Keratinocyte (primary cell): Measurements from ENCODE around the gene RNF13. TPM values are rescaled to one million over a fixed set of nuclear protein-coding genes. Genes with fewer than 3 reads are reported as not detected.
"Not testable (repeated sequence)": the region's sequence is repeated elsewhere in the genome, so short reads cannot be mapped to it uniquely, and the experiment has no call there.

ENCODE experiments used
- DNase-seq: peaks from one replicate; pipeline ENCODE4 v3.0.0-alpha.2; 2011; ENCODE audit warnings: low read depth, missing footprints, low spot score
- FAIRE-seq: peaks from 2 replicates; lab custom pipeline; 2011; peaks lifted over from hg19 to GRCh38; lab: Jason Lieb, UNC
- H2AFZ ChIP-seq: 2 replicates; pipeline ENCODE4 v1.6.0; 2012; ENCODE audit warnings: low read length, control low read depth, inconsistent platforms; ENCODE audit not compliant: control insufficient read depth
- H3K27ac ChIP-seq: 2 replicates; pipeline ENCODE4 v1.5.1; 2011; ENCODE audit warnings: low read length; ENCODE audit not compliant: control insufficient read depth, insufficient read depth
- H3K27me3 ChIP-seq: 3 replicates; pipeline ENCODE4 v1.6.0; 2011; ENCODE audit warnings: low read length; ENCODE audit not compliant: control insufficient read depth, insufficient read depth; ENCODE audit errors: extremely low read depth
- H3K36me3 ChIP-seq, 2 experiments: 2 replicates in 1 of 2; 3 replicates in 1 of 2; pipeline ENCODE4 v1.5.1; 2011; ENCODE audit warnings: low read length in 2 of 2, mild to moderate bottlenecking in 1 of 2; ENCODE audit not compliant: control insufficient read depth in 2 of 2, insufficient read depth in 2 of 2; ENCODE audit errors: extremely low read depth in 1 of 2
- H3K4me1 ChIP-seq: 3 replicates; pipeline ENCODE4 v1.5.1; 2011; ENCODE audit warnings: low read length; ENCODE audit not compliant: control insufficient read depth, insufficient read depth; ENCODE audit errors: extremely low read depth
- H3K4me2 ChIP-seq: 3 replicates; pipeline ENCODE4 v1.6.0; 2011; ENCODE audit warnings: low read depth, low read length; ENCODE audit not compliant: control insufficient read depth, insufficient read depth; ENCODE audit errors: extremely low read depth
- H3K4me3 ChIP-seq, 3 experiments: fragments of 200-600 bp in 1 of 3; sonication (generic) in 1 of 3; 2 replicates in 2 of 3; 3 replicates in 1 of 3; pipeline ENCODE4 v1.5.1; 2011 to 2016; ENCODE audit warnings: low read length in 3 of 3, mild to moderate bottlenecking in 3 of 3, control low read depth in 2 of 3, inconsistent platforms in 1 of 3, low read depth in 1 of 3, mixed read lengths in 1 of 3, mixed run types in 1 of 3, moderate library complexity in 1 of 3; ENCODE audit not compliant: control insufficient read depth in 2 of 3, insufficient read depth in 2 of 3; ENCODE audit errors: extremely low read depth in 1 of 3
- H3K79me2 ChIP-seq: 2 replicates; pipeline ENCODE4 v1.6.0; 2012; ENCODE audit warnings: low read length; ENCODE audit not compliant: control insufficient read depth, insufficient read depth
- H3K9ac ChIP-seq: 3 replicates; pipeline ENCODE4 v1.6.0; 2011; ENCODE audit warnings: low read length; ENCODE audit not compliant: control insufficient read depth, insufficient read depth; ENCODE audit errors: extremely low read depth
- H3K9me1 ChIP-seq: 3 replicates; pipeline ENCODE4 v1.6.0; 2011; ENCODE audit warnings: low read length; ENCODE audit not compliant: control insufficient read depth, insufficient read depth; ENCODE audit errors: extremely low read depth
- H3K9me3 ChIP-seq: 2 replicates; pipeline ENCODE4 v1.5.1; 2012; ENCODE audit warnings: low read depth, low read length; ENCODE audit not compliant: control insufficient read depth
- H4K20me1 ChIP-seq: 3 replicates; pipeline ENCODE4 v1.6.0; 2011; ENCODE audit warnings: low read length; ENCODE audit not compliant: control insufficient read depth, insufficient read depth; ENCODE audit errors: extremely low read depth
- CTCF ChIP-seq, 3 experiments: IDR thresholded peaks in 1 of 3; conservative IDR thresholded peaks in 1 of 3; optimal IDR thresholded peaks in 1 of 3; 2 replicates in 2 of 3; 3 replicates in 1 of 3; pipeline versions ENCODE3 to v1.5.1; 2011; ENCODE audit warnings: low read length in 3 of 3, mild to moderate bottlenecking in 3 of 3, moderate library complexity in 2 of 3, control low read depth in 1 of 3, inconsistent platforms in 1 of 3; ENCODE audit not compliant: insufficient read depth in 2 of 3; ENCODE audit errors: extremely low read depth in 1 of 3
- EZH2 ChIP-seq: IDR thresholded peaks from one replicate; pipeline ENCODE4 v1.6.1; 2012; ENCODE audit warnings: inconsistent platforms, mild to moderate bottlenecking, low read length, moderate library complexity
- dilution Hi-C: fragments of 300-500 bp; cut with MboI; formaldehyde crosslinking; loops from one replicate; pipeline ENCODE4 v1.7.0; 2020; ENCODE audit warnings: low sequenced_read_pairs; ENCODE audit not compliant: extremely low pct_ligation_motif_present
- polyA plus RNA-seq, 5 experiments: library from polyadenylated mRNA; depleted of rRNA in 3 of 5; stranded (reverse) in 3 of 5; stranded (forward) in 1 of 5; unstranded in 1 of 5; fragments of >200 nt; gene quantifications; 1 replicate in 1 of 5; 2 replicates in 3 of 5; 3 replicates in 1 of 5; pipeline versions ENCODE4 v1.2.1 to v1.2.3, GENCODE V29; 2011 to 2012; ENCODE audit warnings: missing spikeins in 2 of 5, low read depth in 1 of 5, low replicate concordance in 1 of 5

Gene RNF13
- polyA plus RNA-seq, 1 donor (not counting 4 experiments of a cell fraction or from before 2014, with no cell fraction given) = 57.4 TPM

GRCh38 chr3:149833241-149833640 is 20.2 kb downstream of the RNF13 start:
- Histone ChIP-seq H2AFZ (no peak overlapping the region), H3K9me1 (no peaks in the 10 kb centered on the region), H3K36me3 (no peaks in the 10 kb centered on the region), H3K27me3 (no peaks in the 10 kb centered on the region), H3K79me2 (peaks cover 61% of the 10 kb centered on the region), H3K4me3 (no peak overlapping the region), H3K9ac (no peak overlapping the region), H3K4me2 (no peak overlapping the region), H4K20me1 (no peaks in the 10 kb centered on the region), H3K27ac (no peak overlapping the region), H3K4me1 (no peaks in the 10 kb centered on the region), H3K9me3 (peaks cover 11% of the 10 kb centered on the region)
- FAIRE-seq = no peak
- dilution Hi-C loops = no loop called here
- no peak for TF ChIP-seq EZH2
- TF ChIP-seq CTCF (optimal IDR thresholded peaks at IDR 0.05 in 1 of 3, IDR thresholded peaks at IDR 0.05 in 1 of 3, conservative IDR thresholded peaks at IDR 0.05 in 1 of 3; ENCODE audit: extremely low read depth in 1 of 3, insufficient read depth in 2 of 3, low read length in 3 of 3) = no peak
- no peak for DNase-seq

DNA sequence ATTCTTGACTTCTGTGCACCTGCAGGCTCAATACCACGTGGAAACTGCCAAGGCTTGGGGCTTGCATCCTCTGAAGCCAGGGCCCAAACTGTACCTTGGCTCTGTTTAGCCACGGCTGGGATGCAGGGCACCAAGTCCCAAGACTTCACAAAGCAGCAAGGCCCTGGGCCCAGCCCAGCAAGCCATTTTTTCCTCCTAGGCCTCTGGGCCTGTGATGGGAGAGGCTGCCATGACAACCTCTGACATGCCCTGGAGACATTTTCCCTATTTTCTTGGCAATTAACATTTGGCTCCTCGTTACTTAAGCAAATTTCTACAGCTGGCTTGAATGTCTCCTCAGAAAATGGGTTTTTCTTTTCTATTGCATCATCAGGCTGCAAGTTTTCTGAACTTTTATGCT is 25.5 kb downstream of the RNF13 start:
- dilution Hi-C loops, H3K9me3 ChIP-seq, H3K9ac ChIP-seq, H3K4me1 ChIP-seq, H4K20me1 ChIP-seq, DNase-seq, H3K9me1 ChIP-seq, H3K36me3 ChIP-seq, H3K27me3 ChIP-seq, H3K4me3 ChIP-seq, FAIRE-seq, H2AFZ ChIP-seq, H3K27ac ChIP-seq, H3K4me2 ChIP-seq: not testable (repeated sequence)
- H3K79me2 ChIP-seq = peaks cover 47% of the 10 kb centered on the region

- H3K9ac ChIP-seq, H3K4me2 ChIP-seq, H3K4me3 ChIP-seq, H2AFZ ChIP-seq, H3K27ac ChIP-seq, H3K27me3 ChIP-seq, DNase-seq, dilution Hi-C loops, H3K9me1 ChIP-seq, H4K20me1 ChIP-seq, H3K9me3 ChIP-seq, H3K4me1 ChIP-seq, H3K36me3 ChIP-seq, FAIRE-seq: not testable (repeated sequence)
- peaks cover 45% of the 10 kb centered on the region for H3K79me2 ChIP-seq
Measured at GRCh38 chr3:149839469-149839868, 26.5 kb downstream of the RNF13 start.
